ENCODE data around the gene DUOXA2.

DUOXA2 gene

DNA sequence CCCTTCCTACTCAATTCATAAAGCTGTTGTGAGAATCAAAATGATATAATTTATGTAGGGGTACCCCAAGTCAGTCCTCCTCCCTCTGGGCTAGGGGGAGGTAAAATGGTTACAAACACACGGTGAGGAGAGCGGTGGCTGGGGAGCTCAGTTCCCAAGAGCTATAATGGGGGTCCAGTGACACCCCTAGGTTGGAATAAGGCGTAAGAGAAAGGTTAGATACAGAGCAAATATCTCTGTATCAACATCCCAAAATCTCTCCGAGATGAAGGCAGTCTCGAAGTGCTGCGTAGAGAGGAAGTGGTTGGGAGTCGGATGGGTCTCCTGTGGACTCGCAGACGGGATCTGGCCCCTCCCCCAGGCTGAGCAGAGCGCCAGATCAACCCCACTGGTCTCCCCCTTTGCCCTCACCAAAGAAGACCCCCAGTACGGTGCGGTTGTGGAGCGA is 2.0 kb upstream of the DUOXA2 start:
- TF ChIP-seq, protein P1, sequence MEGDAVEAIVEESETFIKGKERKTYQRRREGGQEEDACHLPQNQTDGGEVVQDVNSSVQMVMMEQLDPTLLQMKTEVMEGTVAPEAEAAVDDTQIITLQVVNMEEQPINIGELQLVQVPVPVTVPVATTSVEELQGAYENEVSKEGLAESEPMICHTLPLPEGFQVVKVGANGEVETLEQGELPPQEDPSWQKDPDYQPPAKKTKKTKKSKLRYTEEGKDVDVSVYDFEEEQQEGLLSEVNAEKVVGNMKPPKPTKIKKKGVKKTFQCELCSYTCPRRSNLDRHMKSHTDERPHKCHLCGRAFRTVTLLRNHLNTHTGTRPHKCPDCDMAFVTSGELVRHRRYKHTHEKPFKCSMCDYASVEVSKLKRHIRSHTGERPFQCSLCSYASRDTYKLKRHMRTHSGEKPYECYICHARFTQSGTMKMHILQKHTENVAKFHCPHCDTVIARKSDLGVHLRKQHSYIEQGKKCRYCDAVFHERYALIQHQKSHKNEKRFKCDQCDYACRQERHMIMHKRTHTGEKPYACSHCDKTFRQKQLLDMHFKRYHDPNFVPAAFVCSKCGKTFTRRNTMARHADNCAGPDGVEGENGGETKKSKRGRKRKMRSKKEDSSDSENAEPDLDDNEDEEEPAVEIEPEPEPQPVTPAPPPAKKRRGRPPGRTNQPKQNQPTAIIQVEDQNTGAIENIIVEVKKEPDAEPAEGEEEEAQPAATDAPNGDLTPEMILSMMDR (IDR thresholded peaks at IDR 0.05), result no peak
- Mint-ChIP-seq H3K36me3 (ENCODE audit: low read depth) (no peaks in the 10 kb centered on the region), H3K9me3 (peaks cover 3% of the 10 kb centered on the region), H3K4me3 (peak overlapping the region; percentile 19), H3K4me1 (peaks cover 18% of the 10 kb centered on the region), H3K27me3 (ENCODE audit: low read depth, poor library complexity) (peaks cover 96% of the 10 kb centered on the region), H3K27ac (no peak overlapping the region)
- DNase-seq, result peak; percentile 40

DNA sequence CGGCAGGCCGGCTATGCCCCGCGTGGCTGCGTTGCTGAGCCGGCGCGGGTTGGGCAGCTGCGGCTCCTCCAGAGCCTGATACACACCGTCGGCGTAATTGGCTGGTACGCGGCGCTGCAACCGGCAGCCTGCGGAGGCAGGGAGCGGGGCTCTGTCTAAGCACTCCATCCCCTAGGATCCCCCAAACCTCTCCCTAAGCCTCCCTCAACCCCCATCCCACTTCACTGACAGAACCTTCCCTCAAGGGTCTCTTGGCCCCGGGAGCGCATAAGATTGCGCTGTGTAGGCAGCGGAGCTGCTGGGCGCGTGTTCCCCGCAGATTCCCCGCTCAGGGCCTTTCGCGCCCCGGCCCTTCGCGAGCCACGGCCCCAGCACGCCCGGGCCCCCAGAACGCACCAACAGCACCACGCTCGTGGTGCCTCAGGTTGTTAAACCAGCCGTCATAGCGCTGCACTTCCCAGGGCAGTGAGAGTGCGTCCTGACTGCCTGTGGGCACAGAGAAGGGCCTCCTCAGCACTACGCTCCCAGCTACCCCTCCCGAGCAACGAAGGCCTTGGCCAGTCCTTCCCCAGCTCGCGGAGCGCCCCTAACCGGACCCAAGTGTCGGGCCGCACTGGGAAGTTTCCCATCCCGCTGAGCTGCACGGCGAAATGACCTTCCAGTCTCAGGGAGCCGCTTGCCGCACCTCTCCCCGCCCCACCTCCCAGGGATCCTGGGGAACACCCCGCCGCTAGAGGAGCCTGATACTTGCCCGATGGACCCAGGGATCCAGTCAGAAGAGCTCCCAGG is 1.3 kb upstream of the DUOXA2 start:
- Mint-ChIP-seq H3K27me3 (ENCODE audit: low read depth, poor library complexity) (peaks cover 96% of the 10 kb centered on the region), H3K4me1 (peaks cover 24% of the 10 kb centered on the region), H3K27ac (no peak overlapping the region), H3K36me3 (ENCODE audit: low read depth) (no peaks in the 10 kb centered on the region), H3K4me3 (peak overlapping the region; percentile 19), H3K9me3 (peaks cover 3% of the 10 kb centered on the region)
- no peak for DNase-seq
- TF ChIP-seq, protein P1 (IDR thresholded peaks at IDR 0.05), result no peak

DNA sequence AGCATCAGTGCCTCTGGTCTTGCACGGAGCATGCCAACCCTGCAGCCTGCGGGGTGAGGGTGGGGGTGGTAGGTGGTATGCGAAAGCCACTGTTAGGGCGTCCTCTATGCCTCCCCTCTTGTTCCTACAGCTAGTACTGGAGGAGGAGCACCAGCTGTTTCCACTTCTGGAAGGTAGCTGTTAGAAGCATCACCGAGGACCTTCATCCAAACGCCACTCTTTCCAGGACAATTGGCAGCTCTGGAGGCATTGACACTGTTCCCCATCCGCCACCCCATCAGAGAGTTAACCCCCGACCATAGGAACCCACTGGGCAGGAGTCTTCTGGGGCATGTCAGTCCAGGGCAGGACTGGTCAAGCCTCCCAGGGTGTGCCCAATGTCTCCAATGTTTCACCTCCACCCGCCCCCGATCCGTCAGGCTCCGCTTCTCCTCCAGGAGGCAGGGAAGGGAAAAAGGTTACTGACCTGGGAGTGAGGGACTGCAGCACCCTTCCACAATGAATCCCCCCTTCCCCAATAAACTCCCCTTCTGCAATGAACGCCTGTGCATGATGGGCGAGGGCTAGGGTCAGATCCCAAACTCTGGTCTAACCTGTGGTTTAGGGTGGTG is 641 bp upstream of the DUOXA2 start:
- H3K4me1 Mint-ChIP-seq, result peaks cover 31% of the 10 kb centered on the region
- DNase-seq, result no peak
- H3K9me3 Mint-ChIP-seq, result peaks cover 3% of the 10 kb centered on the region
- peak overlapping the region; percentile 67 for H3K4me3 Mint-ChIP-seq
- peaks cover 96% of the 10 kb centered on the region for H3K27me3 Mint-ChIP-seq (ENCODE audit: low read depth, poor library complexity)
- H3K36me3 Mint-ChIP-seq (ENCODE audit: low read depth), result no peaks in the 10 kb centered on the region
- no peak overlapping the region for H3K27ac Mint-ChIP-seq
- TF ChIP-seq, protein P1 (IDR thresholded peaks at IDR 0.05), result no peak

DNA sequence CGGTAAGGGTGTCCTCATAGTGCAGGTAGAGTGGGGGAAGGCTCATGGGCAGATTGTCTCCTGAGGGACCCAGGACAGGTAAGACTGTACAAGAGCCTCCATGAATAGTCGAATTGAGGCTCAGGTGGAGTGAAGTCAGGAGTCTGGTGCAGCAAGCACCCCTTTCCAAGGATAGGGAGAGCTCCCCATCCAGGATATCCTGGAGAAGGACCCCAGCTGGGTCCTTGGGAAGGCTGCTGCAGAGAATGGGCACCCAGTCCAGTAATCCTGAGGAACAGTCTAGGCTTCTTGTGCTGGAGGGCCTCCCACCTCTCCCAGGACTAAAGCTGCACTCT is 592 bp downstream of the DUOXA2 start:
- Mint-ChIP-seq H3K4me1 (peaks cover 31% of the 10 kb centered on the region), H3K4me3 (peak overlapping the region; percentile 67)

DNA sequence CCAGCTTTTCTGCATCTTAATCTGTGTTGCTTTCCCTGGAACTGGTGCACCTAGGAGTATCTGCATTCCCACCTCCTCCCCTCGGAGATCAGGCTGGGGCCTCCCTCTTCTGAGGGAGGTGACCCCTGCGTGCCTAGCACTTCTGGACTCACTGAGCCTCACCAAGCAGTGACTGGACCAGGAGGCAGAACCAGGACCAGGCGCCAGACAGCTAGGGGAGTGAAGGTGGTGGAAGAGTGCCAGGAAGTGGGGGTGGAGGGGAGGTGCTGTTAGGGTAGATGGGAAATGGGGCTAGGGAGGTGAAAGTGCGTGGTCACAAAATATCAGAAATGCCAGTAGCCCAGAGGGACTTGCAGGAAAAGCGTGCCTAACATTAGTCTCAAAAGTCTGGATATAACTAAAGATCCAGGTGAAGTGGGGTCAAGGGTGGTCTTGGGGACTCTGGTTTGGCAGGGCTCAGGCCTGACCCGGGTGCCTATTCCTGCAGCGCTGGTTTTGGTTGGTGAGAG is 1.2 kb downstream of the DUOXA2 start:
- Mint-ChIP-seq H3K27me3 (ENCODE audit: low read depth, poor library complexity) (peaks cover 92% of the 10 kb centered on the region), H3K36me3 (ENCODE audit: low read depth) (no peaks in the 10 kb centered on the region), H3K4me3 (no peak overlapping the region), H3K9me3 (no peaks in the 10 kb centered on the region), H3K27ac (no peak overlapping the region), H3K4me1 (peaks cover 31% of the 10 kb centered on the region)
- TF ChIP-seq, protein P1 (IDR thresholded peaks at IDR 0.05), result no peak
- DNase-seq, result no peak

More for the DNA sequence above, 592 bp downstream of the DUOXA2 start:
- Mint-ChIP-seq H3K9me3 (peaks cover 2% of the 10 kb centered on the region), H3K27ac (no peak overlapping the region), H3K36me3 (ENCODE audit: low read depth) (no peaks in the 10 kb centered on the region), H3K27me3 (ENCODE audit: low read depth, poor library complexity) (peaks cover 92% of the 10 kb centered on the region)
- TF ChIP-seq, protein P1 (IDR thresholded peaks at IDR 0.05), result no peak
- DNase-seq, result no peak

Data from nephron progenitor cell (in vitro differentiated cells).